ENCODE measurements around the gene EIF5AL1. TPM values are rescaled to one million over a fixed set of nuclear protein-coding genes. Genes with fewer than 3 reads are reported as not detected.

EIF5AL1 gene
- total and polyA plus RNA-seq, 2 of the 13 experiments (the other 11 are each of a cell fraction or from before 2014, with no cell fraction given), result 0.22 to 0.50 TPM

DNA sequence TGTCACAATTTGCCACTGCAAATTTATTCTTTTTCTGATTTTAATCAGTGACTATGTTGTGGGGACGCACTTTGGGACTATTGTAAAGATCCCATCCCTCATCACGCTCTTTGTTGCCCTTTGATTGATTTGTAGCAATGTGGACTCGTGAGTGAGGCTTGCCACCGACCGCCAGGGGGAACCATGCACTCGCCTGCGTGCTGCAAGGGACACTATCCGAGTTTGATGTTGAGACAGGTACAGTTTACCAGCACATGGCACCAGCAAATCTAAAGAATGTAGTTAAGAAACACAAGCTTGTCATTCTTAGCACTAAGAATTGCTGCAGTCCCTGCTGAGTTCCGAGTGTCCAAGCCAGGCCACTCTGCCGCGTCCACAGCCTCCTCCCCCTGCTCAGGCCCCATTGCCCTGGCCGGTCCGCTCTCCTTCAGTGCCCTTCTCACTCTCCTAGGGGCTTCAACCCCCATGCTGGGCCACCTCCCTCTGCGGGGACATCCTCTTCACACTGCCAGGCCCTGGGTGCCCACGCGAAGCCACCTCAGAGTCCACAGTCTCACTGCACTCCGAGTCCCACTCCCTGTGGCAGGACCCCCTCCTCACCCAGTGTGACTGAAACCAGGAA is 49.9 kb downstream of the EIF5AL1 start (continued):
- TF ChIP-seq, protein P1, sequence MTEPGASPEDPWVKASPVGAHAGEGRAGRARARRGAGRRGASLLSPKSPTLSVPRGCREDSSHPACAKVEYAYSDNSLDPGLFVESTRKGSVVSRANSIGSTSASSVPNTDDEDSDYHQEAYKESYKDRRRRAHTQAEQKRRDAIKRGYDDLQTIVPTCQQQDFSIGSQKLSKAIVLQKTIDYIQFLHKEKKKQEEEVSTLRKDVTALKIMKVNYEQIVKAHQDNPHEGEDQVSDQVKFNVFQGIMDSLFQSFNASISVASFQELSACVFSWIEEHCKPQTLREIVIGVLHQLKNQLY (CRISPR knock-in tag; IDR thresholded peaks at IDR 0.05), result no peak
- TF ChIP-seq ZNF251 (CRISPR knock-in tag; IDR thresholded peaks at IDR 0.05) (no peak), ZSCAN20 (CRISPR knock-in tag; IDR thresholded peaks at IDR 0.05; ENCODE audit: borderline replicate concordance) (no peak), ERF (CRISPR knock-in tag; IDR thresholded peaks at IDR 0.05) (no peak), ZNF709 (CRISPR knock-in tag; IDR thresholded peaks at IDR 0.05) (no peak), ETV6 (CRISPR knock-in tag; conservative IDR thresholded peaks at IDR 0.05) (no peak), ZNF230 (CRISPR knock-in tag; IDR thresholded peaks at IDR 0.05) (no peak), ZSCAN21 (CRISPR knock-in tag; IDR thresholded peaks at IDR 0.05; ENCODE audit: borderline replicate concordance) (no peak), ZNF788 (CRISPR knock-in tag; IDR thresholded peaks at IDR 0.05; ENCODE audit: borderline replicate concordance) (peak; percentile 57; the same call in 1 of the 2 replicates), FOXK2 (IDR thresholded peaks at IDR 0.05) (no peak), NRL (CRISPR knock-in tag; IDR thresholded peaks at IDR 0.05; ENCODE audit: borderline replicate concordance) (0 out of 2 replicates have a peak, but pooled peaks have one; percentile 26), ZNF775 (CRISPR knock-in tag; IDR thresholded peaks at IDR 0.05; ENCODE audit: borderline replicate concordance) (no peak), SP4 (CRISPR knock-in tag; IDR thresholded peaks at IDR 0.05) (no peak), MTF2 (CRISPR knock-in tag; IDR thresholded peaks at IDR 0.05; ENCODE audit: borderline replicate concordance) (peak; percentile 44; the same call in 1 of the 2 replicates), MEIS1 (CRISPR knock-in tag; IDR thresholded peaks at IDR 0.05; ENCODE audit: borderline replicate concordance) (0 out of 2 replicates have a peak, but pooled peaks have one; percentile 29), RAD21 (CRISPR knock-in tag; IDR thresholded peaks at IDR 0.05) (peak; percentile 50; the same call in 1 of the 2 replicates), ZNF556 (CRISPR knock-in tag; IDR thresholded peaks at IDR 0.05; ENCODE audit: borderline replicate concordance) (0 out of 2 replicates have a peak, but pooled peaks have one; percentile 29), PHB2 (IDR thresholded peaks at IDR 0.05; ENCODE audit: partially characterized antibody) (no peak)
- TF ChIP-seq, protein P2, sequence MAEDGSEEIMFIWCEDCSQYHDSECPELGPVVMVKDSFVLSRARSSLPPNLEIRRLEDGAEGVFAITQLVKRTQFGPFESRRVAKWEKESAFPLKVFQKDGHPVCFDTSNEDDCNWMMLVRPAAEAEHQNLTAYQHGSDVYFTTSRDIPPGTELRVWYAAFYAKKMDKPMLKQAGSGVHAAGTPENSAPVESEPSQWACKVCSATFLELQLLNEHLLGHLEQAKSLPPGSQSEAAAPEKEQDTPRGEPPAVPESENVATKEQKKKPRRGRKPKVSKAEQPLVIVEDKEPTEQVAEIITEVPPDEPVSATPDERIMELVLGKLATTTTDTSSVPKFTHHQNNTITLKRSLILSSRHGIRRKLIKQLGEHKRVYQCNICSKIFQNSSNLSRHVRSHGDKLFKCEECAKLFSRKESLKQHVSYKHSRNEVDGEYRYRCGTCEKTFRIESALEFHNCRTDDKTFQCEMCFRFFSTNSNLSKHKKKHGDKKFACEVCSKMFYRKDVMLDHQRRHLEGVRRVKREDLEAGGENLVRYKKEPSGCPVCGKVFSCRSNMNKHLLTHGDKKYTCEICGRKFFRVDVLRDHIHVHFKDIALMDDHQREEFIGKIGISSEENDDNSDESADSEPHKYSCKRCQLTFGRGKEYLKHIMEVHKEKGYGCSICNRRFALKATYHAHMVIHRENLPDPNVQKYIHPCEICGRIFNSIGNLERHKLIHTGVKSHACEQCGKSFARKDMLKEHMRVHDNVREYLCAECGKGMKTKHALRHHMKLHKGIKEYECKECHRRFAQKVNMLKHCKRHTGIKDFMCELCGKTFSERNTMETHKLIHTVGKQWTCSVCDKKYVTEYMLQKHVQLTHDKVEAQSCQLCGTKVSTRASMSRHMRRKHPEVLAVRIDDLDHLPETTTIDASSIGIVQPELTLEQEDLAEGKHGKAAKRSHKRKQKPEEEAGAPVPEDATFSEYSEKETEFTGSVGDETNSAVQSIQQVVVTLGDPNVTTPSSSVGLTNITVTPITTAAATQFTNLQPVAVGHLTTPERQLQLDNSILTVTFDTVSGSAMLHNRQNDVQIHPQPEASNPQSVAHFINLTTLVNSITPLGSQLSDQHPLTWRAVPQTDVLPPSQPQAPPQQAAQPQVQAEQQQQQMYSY (CRISPR knock-in tag; IDR thresholded peaks at IDR 0.05), result no peak
- TF ChIP-seq, protein P3, sequence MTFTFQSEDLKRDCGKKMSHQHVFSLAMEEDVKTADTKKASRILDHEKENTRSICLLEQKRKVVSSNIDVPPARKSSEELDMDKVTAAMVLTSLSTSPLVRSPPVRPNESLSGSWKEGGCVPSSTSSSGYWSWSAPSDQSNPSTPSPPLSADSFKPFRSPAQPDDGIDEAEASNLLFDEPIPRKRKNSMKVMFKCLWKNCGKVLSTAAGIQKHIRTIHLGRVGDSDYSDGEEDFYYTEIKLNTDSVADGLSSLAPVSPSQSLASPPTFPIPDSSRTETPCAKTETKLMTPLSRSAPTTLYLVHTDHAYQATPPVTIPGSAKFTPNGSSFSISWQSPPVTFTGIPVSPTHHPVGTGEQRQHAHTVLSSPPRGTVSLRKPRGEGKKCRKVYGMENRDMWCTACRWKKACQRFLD (CRISPR knock-in tag; IDR thresholded peaks at IDR 0.05; ENCODE audit: borderline replicate concordance), result no peak
- TF ChIP-seq, protein P4, sequence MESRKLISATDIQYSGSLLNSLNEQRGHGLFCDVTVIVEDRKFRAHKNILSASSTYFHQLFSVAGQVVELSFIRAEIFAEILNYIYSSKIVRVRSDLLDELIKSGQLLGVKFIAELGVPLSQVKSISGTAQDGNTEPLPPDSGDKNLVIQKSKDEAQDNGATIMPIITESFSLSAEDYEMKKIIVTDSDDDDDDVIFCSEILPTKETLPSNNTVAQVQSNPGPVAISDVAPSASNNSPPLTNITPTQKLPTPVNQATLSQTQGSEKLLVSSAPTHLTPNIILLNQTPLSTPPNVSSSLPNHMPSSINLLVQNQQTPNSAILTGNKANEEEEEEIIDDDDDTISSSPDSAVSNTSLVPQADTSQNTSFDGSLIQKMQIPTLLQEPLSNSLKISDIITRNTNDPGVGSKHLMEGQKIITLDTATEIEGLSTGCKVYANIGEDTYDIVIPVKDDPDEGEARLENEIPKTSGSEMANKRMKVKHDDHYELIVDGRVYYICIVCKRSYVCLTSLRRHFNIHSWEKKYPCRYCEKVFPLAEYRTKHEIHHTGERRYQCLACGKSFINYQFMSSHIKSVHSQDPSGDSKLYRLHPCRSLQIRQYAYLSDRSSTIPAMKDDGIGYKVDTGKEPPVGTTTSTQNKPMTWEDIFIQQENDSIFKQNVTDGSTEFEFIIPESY (CRISPR knock-in tag; IDR thresholded peaks at IDR 0.05), result no peak
